Vagina (tissue), 2 donors: ENCODE data around the gene SNRNP27. TPM values are rescaled to one million over a fixed set of nuclear protein-coding genes. Genes with fewer than 3 reads are reported as not detected.
A peak's percentile ranks its signal among the peaks of the same experiment; 100 is the strongest.

Experiments used
- DNase-seq, 2 donors: peaks; one replicate each; pipeline ENCODE4 v3.0.0-alpha.2; 2017; ENCODE audit errors: extremely low spot score in 2 of 2
- H3K27ac ChIP-seq: fragments of 200-600 bp; sonication (generic); one replicate; pipeline ENCODE4 v1.5.1; 2019
- H3K27me3 ChIP-seq: fragments of 200-600 bp; sonication (generic); one replicate; pipeline ENCODE4 v1.5.1; 2019
- H3K36me3 ChIP-seq, 2 donors: fragments of 200-600 bp; sonication (generic); one replicate each; pipeline ENCODE4 v1.5.1; 2017 to 2019
- H3K4me1 ChIP-seq: fragments of 200-600 bp; sonication (generic); one replicate; pipeline ENCODE4 v1.5.1; 2019
- H3K4me3 ChIP-seq, 2 donors: fragments of 200-600 bp; sonication (generic); 1 replicate in 1 of 2; 2 replicates in 1 of 2; pipeline ENCODE4 v1.5.1; 2016 to 2019
- H3K9me3 ChIP-seq: fragments of 200-600 bp; sonication (generic); one replicate; pipeline ENCODE4 v1.5.1; 2019
- POLR2A ChIP-seq, 2 donors: fragments of 450-650 bp; IDR thresholded peaks; one replicate each; pipeline ENCODE4 v1.6.1; 2017; ENCODE audit warnings: antibody characterized with exemption in 2 of 2, mild to moderate bottlenecking in 2 of 2, moderate library complexity in 2 of 2
- POLR2AphosphoS5 ChIP-seq, 2 donors: sonication (generic); formaldehyde crosslinking; IDR thresholded peaks; one replicate each; pipeline ENCODE4 v1.9.0; 2017; ENCODE audit warnings: antibody characterized with exemption in 2 of 2, mild to moderate bottlenecking in 2 of 2, low read depth in 1 of 2; ENCODE audit not compliant: insufficient read depth in 1 of 2
- intact Hi-C: fragments of 100-400 bp; cut with DNase I; formaldehyde crosslinking; loops from one replicate; pipeline ENCODE4 v1.15.1; 2023
- total RNA-seq: library from RNA; depleted of rRNA; stranded (reverse); fragments of >200 nt; gene quantifications from one replicate; pipeline ENCODE4 v1.2.3, GENCODE V29; 2016
- TF ChIP-seq, protein P1 (sequence below), 3 experiments: fragments of 450-650 bp in 2 of 3; fragments of 200-600 bp in 1 of 3; sonication (generic) in 1 of 3; IDR thresholded peaks; one replicate each; pipeline ENCODE4 v1.5.1; 2017 to 2019; ENCODE audit warnings: antibody characterized with exemption in 3 of 3, mild to moderate bottlenecking in 2 of 3, moderate library complexity in 2 of 3

The SNRNP27 gene
- total RNA-seq, 1 donor from 2014 or later, result 62.9 TPM

- Histone ChIP-seq H3K36me3 (peaks cover 0 to 30% of the 10 kb centered on the region in 2 donors), H3K4me1 (peaks cover 28% of the 10 kb centered on the region), H3K27me3 (no peaks in the 10 kb centered on the region), H3K9me3 (no peaks in the 10 kb centered on the region), H3K4me3 (no peak overlapping the region), H3K27ac (peak overlapping the region; percentile 96)
- DNase-seq, result no peak
- intact Hi-C loops, result loop anchor here (5.0 kb wide), 1 partner anchor 154 kb away; no protein-coding TSS in a partner anchor
- no peak for TF ChIP-seq POLR2A (IDR thresholded peaks at IDR 0.05)
- peak in 1 of 2 donors; percentile 79 for TF ChIP-seq POLR2AphosphoS5 (IDR thresholded peaks at IDR 0.05; ENCODE audit: insufficient read depth in 1 of 2, low read depth in 1 of 2)
Measured at GRCh38 chr2:69917852-69918251, 24.1 kb downstream of the SNRNP27 start.

- H3K4me3 ChIP-seq, result no peak overlapping the region
- TF ChIP-seq POLR2AphosphoS5 (IDR thresholded peaks at IDR 0.05; ENCODE audit: insufficient read depth in 1 of 2, low read depth in 1 of 2) (no peak), POLR2A (IDR thresholded peaks at IDR 0.05) (no peak)
- TF ChIP-seq, protein P1, sequence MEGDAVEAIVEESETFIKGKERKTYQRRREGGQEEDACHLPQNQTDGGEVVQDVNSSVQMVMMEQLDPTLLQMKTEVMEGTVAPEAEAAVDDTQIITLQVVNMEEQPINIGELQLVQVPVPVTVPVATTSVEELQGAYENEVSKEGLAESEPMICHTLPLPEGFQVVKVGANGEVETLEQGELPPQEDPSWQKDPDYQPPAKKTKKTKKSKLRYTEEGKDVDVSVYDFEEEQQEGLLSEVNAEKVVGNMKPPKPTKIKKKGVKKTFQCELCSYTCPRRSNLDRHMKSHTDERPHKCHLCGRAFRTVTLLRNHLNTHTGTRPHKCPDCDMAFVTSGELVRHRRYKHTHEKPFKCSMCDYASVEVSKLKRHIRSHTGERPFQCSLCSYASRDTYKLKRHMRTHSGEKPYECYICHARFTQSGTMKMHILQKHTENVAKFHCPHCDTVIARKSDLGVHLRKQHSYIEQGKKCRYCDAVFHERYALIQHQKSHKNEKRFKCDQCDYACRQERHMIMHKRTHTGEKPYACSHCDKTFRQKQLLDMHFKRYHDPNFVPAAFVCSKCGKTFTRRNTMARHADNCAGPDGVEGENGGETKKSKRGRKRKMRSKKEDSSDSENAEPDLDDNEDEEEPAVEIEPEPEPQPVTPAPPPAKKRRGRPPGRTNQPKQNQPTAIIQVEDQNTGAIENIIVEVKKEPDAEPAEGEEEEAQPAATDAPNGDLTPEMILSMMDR (IDR thresholded peaks at IDR 0.05), result no peak
- intact Hi-C loops, result loop anchor here (5.0 kb wide), 1 partner anchor 154 kb away; no protein-coding TSS in a partner anchor
- H3K27ac ChIP-seq, result peak overlapping the region; percentile 96
- no peaks in the 10 kb centered on the region for H3K27me3 ChIP-seq
- DNase-seq, result no peak
- H3K36me3 ChIP-seq, result peaks cover 0 to 30% of the 10 kb centered on the region in 2 donors
- H3K4me1 ChIP-seq, result peaks cover 27% of the 10 kb centered on the region
- H3K9me3 ChIP-seq, result no peaks in the 10 kb centered on the region
Measured at GRCh38 chr2:69918401-69918800, 24.6 kb downstream of the SNRNP27 start.

DNA sequence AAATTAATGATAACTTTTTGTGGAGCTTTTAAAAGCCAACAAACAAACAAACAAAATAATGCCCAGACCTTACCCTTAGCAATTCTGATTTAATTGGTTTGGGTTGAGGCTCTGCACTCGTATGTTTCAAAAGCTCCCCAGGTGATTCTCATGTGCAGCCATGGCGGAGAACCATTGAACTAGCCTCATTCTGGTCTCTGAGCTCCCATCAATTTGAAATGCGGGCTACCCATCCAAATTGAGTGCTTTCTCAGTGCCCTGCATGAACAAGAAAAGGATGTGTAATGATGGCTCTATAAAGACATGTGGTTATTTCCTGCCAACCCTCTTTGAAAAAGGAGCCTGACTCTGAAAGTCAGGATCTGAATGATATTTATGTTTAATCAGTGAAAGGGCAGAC lies 29.4 kb downstream of the SNRNP27 start:
- intact Hi-C loops, result no loop called here
- H3K27ac ChIP-seq, result no peak overlapping the region

GRCh38 chr2:69926849-69927515 lies 33.2 kb downstream of the SNRNP27 start:
- H3K4me3 ChIP-seq, result no peak overlapping the region
- H3K27me3 ChIP-seq, result no peaks in the 10 kb centered on the region
- intact Hi-C loops, result no loop called here
- H3K36me3 ChIP-seq, result peaks cover 0 to 11% of the 10 kb centered on the region in 2 donors
- no peak for DNase-seq
- TF ChIP-seq, protein P1 (IDR thresholded peaks at IDR 0.05), result no peak
- TF ChIP-seq POLR2A (IDR thresholded peaks at IDR 0.05) (no peak), POLR2AphosphoS5 (IDR thresholded peaks at IDR 0.05; ENCODE audit: insufficient read depth in 1 of 2, low read depth in 1 of 2) (peak in 1 of 2 donors; percentile 11)
- no peaks in the 10 kb centered on the region for H3K9me3 ChIP-seq
- no peaks in the 10 kb centered on the region for H3K4me1 ChIP-seq
- H3K27ac ChIP-seq, result no peak overlapping the region

More for the DNA sequence above, 29.4 kb downstream of the SNRNP27 start:
- peaks cover 0 to 26% of the 10 kb centered on the region in 2 donors for H3K36me3 ChIP-seq
- TF ChIP-seq POLR2AphosphoS5 (IDR thresholded peaks at IDR 0.05; ENCODE audit: insufficient read depth in 1 of 2, low read depth in 1 of 2) (no peak), POLR2A (IDR thresholded peaks at IDR 0.05) (no peak)
- TF ChIP-seq, protein P1 (IDR thresholded peaks at IDR 0.05), result no peak
- H3K4me1 ChIP-seq, result no peaks in the 10 kb centered on the region
- DNase-seq, result no peak
- no peaks in the 10 kb centered on the region for H3K27me3 ChIP-seq
- H3K4me3 ChIP-seq, result no peak overlapping the region
- no peaks in the 10 kb centered on the region for H3K9me3 ChIP-seq

DNA sequence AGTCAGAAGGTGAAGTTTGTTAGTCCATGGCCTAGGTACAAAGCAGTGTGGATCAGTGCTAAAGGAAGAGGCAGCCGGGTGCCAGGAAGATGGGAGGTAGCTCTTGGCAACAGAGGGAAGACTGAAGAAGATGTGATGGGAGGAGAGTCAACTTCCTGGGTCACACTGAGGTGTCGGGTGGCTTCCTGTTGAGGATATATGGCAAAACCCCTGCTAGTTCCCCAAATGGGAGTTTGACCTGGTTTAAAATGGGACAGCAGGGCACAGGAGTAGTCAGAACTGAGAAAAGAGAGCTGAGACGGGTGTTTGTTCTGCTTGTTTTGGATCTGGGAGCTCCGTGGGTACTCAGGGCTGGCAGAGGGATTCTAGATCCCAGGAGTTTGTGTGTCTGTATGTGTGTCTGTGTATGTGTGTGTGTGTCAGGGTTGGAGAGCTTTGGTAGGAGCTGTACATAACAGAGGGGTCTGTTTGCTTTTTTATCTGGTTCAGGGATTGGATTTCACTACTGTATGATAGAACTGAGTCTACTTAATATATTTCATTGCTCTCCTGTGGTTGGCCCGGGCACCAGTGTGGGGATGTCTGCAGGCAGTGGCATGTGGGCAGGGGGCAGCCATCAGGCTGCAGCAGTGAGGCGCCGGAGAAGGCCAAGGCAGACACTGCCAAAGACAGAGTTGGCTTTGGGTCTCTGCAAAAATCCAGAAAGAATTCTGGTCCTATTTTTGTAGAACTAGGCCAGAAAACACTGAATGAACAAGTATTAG lies 38.3 kb downstream of the SNRNP27 start:
- H3K27ac ChIP-seq, result no peak overlapping the region

More for the DNA sequence above, 38.3 kb downstream of the SNRNP27 start:
- TF ChIP-seq POLR2AphosphoS5 (IDR thresholded peaks at IDR 0.05; ENCODE audit: insufficient read depth in 1 of 2, low read depth in 1 of 2) (no peak), POLR2A (IDR thresholded peaks at IDR 0.05) (no peak)
- TF ChIP-seq, protein P1 (IDR thresholded peaks at IDR 0.05), result no peak
- Histone ChIP-seq H3K4me3 (no peak overlapping the region), H3K36me3 (peaks cover 0 to 18% of the 10 kb centered on the region in 2 donors), H3K27me3 (no peaks in the 10 kb centered on the region), H3K4me1 (no peaks in the 10 kb centered on the region), H3K9me3 (no peaks in the 10 kb centered on the region)
- intact Hi-C loops, result no loop called here
- no peak for DNase-seq
